Measurements from ENCODE around the gene ERICH6B. TPM values are rescaled to one million over a fixed set of nuclear protein-coding genes. Genes with fewer than 3 reads are reported as not detected.

ERICH6B gene
- total RNA-seq, 2 experiments from 2014 or later: not detected

GRCh38 chr13:45518525-45519245 is 96.9 kb downstream of the ERICH6B start:
- Histone ChIP-seq H3K4me2 (ENCODE audit: low read length) (no peak overlapping the region), H2AFZ (ENCODE audit: low read length) (no peak overlapping the region), H3K36me3 (ENCODE audit: insufficient read depth, low read length) (peaks cover 63% of the 10 kb centered on the region), H4K20me1 (ENCODE audit: insufficient read depth, low read length) (no peaks in the 10 kb centered on the region), H3K27ac (ENCODE audit: low read depth, low read length, poor library complexity, severe bottlenecking) (no peak overlapping the region), H3K4me1 (ENCODE audit: insufficient read depth, low read length, poor library complexity, severe bottlenecking) (no peaks in the 10 kb centered on the region), H3K79me2 (ENCODE audit: insufficient read depth, low read depth, low read length) (no peaks in the 10 kb centered on the region), H3K9me3 (ENCODE audit: low read length) (no peaks in the 10 kb centered on the region), H3K4me3 (ENCODE audit: low read depth, low read length, poor library complexity, severe bottlenecking) (no peak overlapping the region), H3K9me2 (ENCODE audit: insufficient read depth, low read length) (no peaks in the 10 kb centered on the region)
- intact Hi-C loops (cut with micrococcal nuclease; ENCODE audit: unreplicated experiment): no loop called here
- BruUV-seq (replicated peaks): no TSS peak
- DNase-seq (ENCODE audit: low spot score): no peak
- POLR2A ChIA-PET: no interaction called here
- CTCF ChIA-PET (ENCODE audit: unreplicated experiment): no interaction called here
- TF ChIP-seq CTCF (conservative IDR thresholded peaks at IDR 0.05; ENCODE audit: low read length): no peak

- intact Hi-C loops (cut with micrococcal nuclease; ENCODE audit: unreplicated experiment): no loop called here
- H3K4me2 ChIP-seq (ENCODE audit: low read length): no peak overlapping the region
- no peak overlapping the region for H3K27ac ChIP-seq (ENCODE audit: low read depth, low read length, poor library complexity, severe bottlenecking)
- no peak for DNase-seq (ENCODE audit: low spot score)
- ChIA-PET POLR2A (interaction anchor here (0.6 to 1.0 kb wide), 2 partner anchors 420 to 645 kb away, joined by 3 read pairs; no protein-coding TSS in a partner anchor), CTCF (ENCODE audit: unreplicated experiment) (no interaction called here)
- H4K20me1 ChIP-seq (ENCODE audit: insufficient read depth, low read length): 0 out of 2 replicates have a peak, but pooled peaks cover 3% of the 10 kb centered on the region
- H3K4me3 ChIP-seq (ENCODE audit: low read depth, low read length, poor library complexity, severe bottlenecking): no peak overlapping the region
- no peak overlapping the region for H2AFZ ChIP-seq (ENCODE audit: low read length)
- H3K79me2 ChIP-seq (ENCODE audit: insufficient read depth, low read depth, low read length): no peaks in the 10 kb centered on the region
- no peaks in the 10 kb centered on the region for H3K4me1 ChIP-seq (ENCODE audit: insufficient read depth, low read length, poor library complexity, severe bottlenecking)
- H3K36me3 ChIP-seq (ENCODE audit: insufficient read depth, low read length): peaks cover 78% of the 10 kb centered on the region
- TF ChIP-seq CTCF (conservative IDR thresholded peaks at IDR 0.05; ENCODE audit: low read length): no peak
- no peak for TF ChIP-seq EZH2phosphoT487 (IDR thresholded peaks at IDR 0.05; ENCODE audit: borderline replicate concordance, low read depth, low read length)
- BruUV-seq (replicated peaks): no TSS peak
- H3K9me2 ChIP-seq (ENCODE audit: insufficient read depth, low read length): no peaks in the 10 kb centered on the region
- H3K9me3 ChIP-seq (ENCODE audit: low read length): no peaks in the 10 kb centered on the region
Measured at GRCh38 chr13:45516757-45517156, 98.8 kb downstream of the ERICH6B start.

- ChIA-PET CTCF (ENCODE audit: unreplicated experiment) (no interaction called here), POLR2A (interaction anchor here (0.7 kb wide), 1 partner anchor 191 kb away, joined by 3 read pairs; no protein-coding TSS in a partner anchor)
- TF ChIP-seq EZH2phosphoT487 (IDR thresholded peaks at IDR 0.05; ENCODE audit: borderline replicate concordance, low read depth, low read length): no peak
- no peak for TF ChIP-seq CTCF (conservative IDR thresholded peaks at IDR 0.05; ENCODE audit: low read length)
- peaks cover 67% of the 10 kb centered on the region for H3K36me3 ChIP-seq (ENCODE audit: insufficient read depth, low read length)
- H3K79me2 ChIP-seq (ENCODE audit: insufficient read depth, low read depth, low read length): no peaks in the 10 kb centered on the region
- no peak for DNase-seq (ENCODE audit: low spot score)
- no peak overlapping the region for H2AFZ ChIP-seq (ENCODE audit: low read length)
- H3K4me1 ChIP-seq (ENCODE audit: insufficient read depth, low read length, poor library complexity, severe bottlenecking): peaks cover 6% of the 10 kb centered on the region
- intact Hi-C loops (cut with micrococcal nuclease; ENCODE audit: unreplicated experiment): no loop called here
- no peak overlapping the region for H3K4me2 ChIP-seq (ENCODE audit: low read length)
- no peaks in the 10 kb centered on the region for H3K9me2 ChIP-seq (ENCODE audit: insufficient read depth, low read length)
- no peak overlapping the region for H3K27ac ChIP-seq (ENCODE audit: low read depth, low read length, poor library complexity, severe bottlenecking)
- H3K4me3 ChIP-seq (ENCODE audit: low read depth, low read length, poor library complexity, severe bottlenecking): no peak overlapping the region
- 0 out of 2 replicates have a peak, but pooled peaks cover 4% of the 10 kb centered on the region for H4K20me1 ChIP-seq (ENCODE audit: insufficient read depth, low read length)
- no TSS peak for BruUV-seq (replicated peaks)
- no peaks in the 10 kb centered on the region for H3K9me3 ChIP-seq (ENCODE audit: low read length)
Measured at GRCh38 chr13:45512098-45512496, 103.4 kb downstream of the ERICH6B start.
